HCT116 (cell line): Measurements from ENCODE around the gene MGAT4A. TPM values are rescaled to one million over a fixed set of nuclear protein-coding genes. Genes with fewer than 3 reads are reported as not detected.

Experiments used
- ATAC-seq: fragments of 200-7000 bp; cut with Tn5 transposase; 2 replicates; pipeline ENCODE4 v1.9.1; 2020; ENCODE audit warnings: mild to moderate bottlenecking, moderate library complexity
- BruUV-seq: library from RNA; stranded (reverse); fragments of 400-500 nt; replicated peaks from 2 replicates; lab custom pipeline; 2021; lab: Mats Ljungman, UMichigan
- CTCF ChIA-PET: fragments of 300-600 bp; sonication (Branson Sonifier 250); formaldehyde crosslinking; loops from one replicate; lab custom pipeline; 2021; ENCODE audit warnings: antibody characterized with exemption; lab: Charles Lee
- POLR2A ChIA-PET: fragments of 300-600, 350-600 bp; sonication (Branson Sonifier 250); formaldehyde crosslinking; loops from one replicate; lab custom pipeline; 2021; ENCODE audit warnings: antibody characterized with exemption; lab: Charles Lee
- RAD21 ChIA-PET, 2 experiments: fragments of 300-600 bp; sonication (Branson Sonifier 250); formaldehyde crosslinking; loops; one replicate each; lab custom pipeline; 2023; ENCODE audit warnings: low total read pairs in 2 of 2; ENCODE audit not compliant: uncharacterized antibody in 2 of 2, unreplicated experiment in 2 of 2, low non-redundant PET in 1 of 2; lab: Charles Lee
- DNase-seq: peaks from one replicate; pipeline ENCODE4 v3.0.0-alpha.2; 2010; ENCODE audit warnings: low read depth, low spot score
- H2AFZ ChIP-seq: fragments of 200-600 bp; shearing (Covaris generic), sonication (generic); 2 replicates; pipeline ENCODE4 v1.6.1; 2017; ENCODE audit warnings: low read depth, mixed run types, mixed read lengths, antibody characterized with exemption, low read length; ENCODE audit not compliant: poor library complexity, severe bottlenecking
- H3K27ac ChIP-seq: 2 replicates; pipeline ENCODE4 v1.5.1; 2012; ENCODE audit warnings: low read depth, low read length
- H3K27me3 ChIP-seq: fragments of 200-600 bp; sonication (generic); 2 replicates; pipeline ENCODE4 v1.6.1; 2016; ENCODE audit warnings: mixed run types, low read length, mixed read lengths; ENCODE audit not compliant: insufficient read depth
- H3K36me3 ChIP-seq, 2 experiments: fragments of 200-500 bp in 1 of 2; fragments of 200-600 bp in 1 of 2; sonication (Bioruptor generic) in 1 of 2; sonication (generic) in 1 of 2; 2 replicates each; pipeline versions ENCODE4 v1.5.1 to v1.6.1; 2014 to 2016; ENCODE audit warnings: low read length in 2 of 2, inconsistent platforms in 1 of 2, mixed read lengths in 1 of 2, mixed run types in 1 of 2; ENCODE audit not compliant: insufficient read depth in 2 of 2, control insufficient read depth in 1 of 2
- H3K4me1 ChIP-seq, 2 experiments: fragments of 200-600 bp in 1 of 2; sonication (generic) in 1 of 2; 2 replicates each; pipeline versions ENCODE4 v1.5.1 to v1.6.1; 2012 to 2017; ENCODE audit warnings: low read length in 2 of 2, inconsistent platforms in 1 of 2, mild to moderate bottlenecking in 1 of 2, mixed read lengths in 1 of 2, mixed run types in 1 of 2, moderate library complexity in 1 of 2; ENCODE audit not compliant: insufficient read depth in 2 of 2, control insufficient read depth in 1 of 2
- H3K4me2 ChIP-seq: fragments of 200-600 bp; sonication (generic); 2 replicates; pipeline ENCODE4 v1.6.1; 2017; ENCODE audit warnings: mixed run types, low read length, mixed read lengths
- H3K4me3 ChIP-seq, 2 experiments: fragments of 200-600 bp in 1 of 2; sonication (generic) in 1 of 2; replicated peaks in 1 of 2; 2 replicates each; pipeline ENCODE4 v1.5.1; 2011 to 2016; ENCODE audit warnings: low read length in 2 of 2, control low read depth in 1 of 2, low read depth in 1 of 2, mild to moderate bottlenecking in 1 of 2, mixed read lengths in 1 of 2, mixed run types in 1 of 2
- H3K79me2 ChIP-seq: fragments of 200-600 bp; sonication (generic); 2 replicates; pipeline ENCODE4 v1.6.1; 2017; ENCODE audit warnings: mild to moderate bottlenecking, mixed run types, low read length, moderate library complexity, mixed read lengths; ENCODE audit not compliant: insufficient read depth
- H3K9ac ChIP-seq: fragments of 200-600 bp; sonication (generic); 2 replicates; pipeline ENCODE4 v1.6.1; 2016; ENCODE audit warnings: low read length, mixed read lengths
- H3K9me2 ChIP-seq: fragments of 200-600 bp; sonication (generic), shearing (Covaris generic); 2 replicates; pipeline ENCODE4 v1.6.1; 2017; ENCODE audit warnings: mixed run types, mild to moderate bottlenecking, moderate library complexity; ENCODE audit not compliant: insufficient read depth
- H3K9me3 ChIP-seq, 2 experiments: fragments of 200-500 bp in 1 of 2; fragments of 200-600 bp in 1 of 2; sonication (Bioruptor generic) in 1 of 2; sonication (generic) in 1 of 2; 2 replicates each; pipeline ENCODE4 v1.6.1; 2014 to 2017; ENCODE audit warnings: low read length in 2 of 2, mixed read lengths in 2 of 2, inconsistent platforms in 1 of 2, low read depth in 1 of 2, mild to moderate bottlenecking in 1 of 2, mixed run types in 1 of 2, moderate library complexity in 1 of 2; ENCODE audit not compliant: control insufficient read depth in 1 of 2, insufficient read depth in 1 of 2
- H4K20me1 ChIP-seq: fragments of 200-600 bp; sonication (generic), shearing (Covaris generic); 2 replicates; pipeline ENCODE4 v1.6.1; 2017; ENCODE audit warnings: mixed run types, mild to moderate bottlenecking, moderate library complexity; ENCODE audit not compliant: insufficient read depth
- CBX3 ChIP-seq: IDR thresholded peaks from 2 replicates; pipeline ENCODE4 v1.6.1; 2012; ENCODE audit warnings: low read depth
- CEBPB ChIP-seq: IDR thresholded peaks from 2 replicates; pipeline ENCODE4 v1.6.1; 2012; ENCODE audit warnings: low read depth
- EGR1 ChIP-seq: IDR thresholded peaks from 2 replicates; pipeline ENCODE4 v1.6.1; 2012; ENCODE audit warnings: low read depth
- POLR2A ChIP-seq: IDR thresholded peaks from 2 replicates; pipeline ENCODE4 v1.7.0; 2011; ENCODE audit warnings: borderline replicate concordance; ENCODE audit not compliant: insufficient read depth, insufficient read length; ENCODE audit errors: extremely low read depth
- intact Hi-C: fragments of 100-400 bp; cut with micrococcal nuclease; formaldehyde crosslinking; loops from 2 replicates; pipeline ENCODE4 v1.10.0; 2022
- total RNA-seq: library from RNA; stranded (reverse); gene quantifications from one replicate; pipeline ENCODE4 v1.2.1, GENCODE V29; 2021; ENCODE audit not compliant: unreplicated experiment

MGAT4A gene
- total RNA-seq, 1 experiment from 2014 or later: 10.2 TPM

- no peaks in the 10 kb centered on the region for H3K79me2 ChIP-seq
- no peak for TF ChIP-seq CBX3
- no peak for TF ChIP-seq EGR1
- POLR2A ChIA-PET: no interaction called here
- DNase-seq: no peak
- no peak overlapping the region for H3K4me3 ChIP-seq
- H3K36me3 ChIP-seq: peaks cover 0 to 10% of the 10 kb centered on the region in 2 experiments; a peak in 1 of 4 replicates
- H3K27ac ChIP-seq: no peak overlapping the region
- no peak overlapping the region for H3K9ac ChIP-seq
- H3K27me3 ChIP-seq: no peaks in the 10 kb centered on the region
- no peak overlapping the region for H2AFZ ChIP-seq
- no peaks in the 10 kb centered on the region for H3K9me3 ChIP-seq
- no TSS peak for BruUV-seq
- H3K4me2 ChIP-seq: no peak overlapping the region
- no peaks in the 10 kb centered on the region for H3K4me1 ChIP-seq
- intact Hi-C loops: no loop called here
- CTCF ChIA-PET: no interaction called here
- no peak for ATAC-seq
- H4K20me1 ChIP-seq: no peaks in the 10 kb centered on the region
- H3K9me2 ChIP-seq: no peaks in the 10 kb centered on the region
- RAD21 ChIA-PET: no interaction called here
Observed at GRCh38 chr2:98570356-98570755, 160.6 kb downstream of the MGAT4A start.

GRCh38 chr2:98569915-98570314 is 161.0 kb downstream of the MGAT4A start:
- Histone ChIP-seq H3K9me3 (no peaks in the 10 kb centered on the region), H3K9me2 (no peaks in the 10 kb centered on the region), H3K4me3 (no peak overlapping the region), H3K36me3 (peaks cover 0 to 10% of the 10 kb centered on the region in 2 experiments; a peak in 1 of 4 replicates), H3K4me2 (no peak overlapping the region), H3K79me2 (no peaks in the 10 kb centered on the region), H4K20me1 (no peaks in the 10 kb centered on the region), H3K9ac (no peak overlapping the region), H3K27me3 (no peaks in the 10 kb centered on the region), H3K27ac (no peak overlapping the region), H2AFZ (no peak overlapping the region), H3K4me1 (no peaks in the 10 kb centered on the region)
- POLR2A ChIA-PET: no interaction called here
- TF ChIP-seq POLR2A: no peak
- no peak for TF ChIP-seq CEBPB
- no peak for DNase-seq
- RAD21 ChIA-PET: no interaction called here
- CTCF ChIA-PET: no interaction called here
- intact Hi-C loops: no loop called here
- ATAC-seq: no peak
- no TSS peak for BruUV-seq
